ENCODE data around the gene CASR.

CASR gene

GRCh38 chr3:122233101-122233952, 49.9 kb downstream of the CASR start:
- no peaks in the 10 kb centered on the region for H3K9me3 Mint-ChIP-seq
- peaks cover 8% of the 10 kb centered on the region for H3K27me3 Mint-ChIP-seq
- H3K4me3 Mint-ChIP-seq: no peak overlapping the region
- peaks cover 9% of the 10 kb centered on the region for H3K4me1 Mint-ChIP-seq
- H3K36me3 Mint-ChIP-seq: no peaks in the 10 kb centered on the region
- H3K27ac Mint-ChIP-seq: no peak overlapping the region

GRCh38 chr3:122234117-122234516, 50.6 kb downstream of the CASR start:
- H3K36me3 Mint-ChIP-seq: no peaks in the 10 kb centered on the region
- no peak overlapping the region for H3K27ac Mint-ChIP-seq
- H3K4me3 Mint-ChIP-seq: no peak overlapping the region
- H3K27me3 Mint-ChIP-seq: peaks cover 8% of the 10 kb centered on the region
- peaks cover 9% of the 10 kb centered on the region for H3K4me1 Mint-ChIP-seq
- H3K9me3 Mint-ChIP-seq: no peaks in the 10 kb centered on the region

- no peaks in the 10 kb centered on the region for H3K9me3 Mint-ChIP-seq
- peaks cover 9% of the 10 kb centered on the region for H3K4me1 Mint-ChIP-seq
- no peaks in the 10 kb centered on the region for H3K36me3 Mint-ChIP-seq
- H3K27me3 Mint-ChIP-seq: peaks cover 8% of the 10 kb centered on the region
- H3K4me3 Mint-ChIP-seq: no peak overlapping the region
- no peak overlapping the region for H3K27ac Mint-ChIP-seq
These were observed 51.7 kb downstream of the CASR start for GRCh38 chr3:122235147-122235546.

GRCh38 chr3:122239112-122239511, 55.6 kb downstream of the CASR start:
- H3K27ac Mint-ChIP-seq: no peak overlapping the region
- H3K9me3 Mint-ChIP-seq: no peaks in the 10 kb centered on the region
- H3K27me3 Mint-ChIP-seq: peaks cover 9% of the 10 kb centered on the region
- no peaks in the 10 kb centered on the region for H3K4me1 Mint-ChIP-seq
- H3K4me3 Mint-ChIP-seq: no peak overlapping the region
- H3K36me3 Mint-ChIP-seq: no peaks in the 10 kb centered on the region

GRCh38 chr3:122245513-122246174, 62.2 kb downstream of the CASR start:
- H3K27me3 Mint-ChIP-seq: peaks cover 9% of the 10 kb centered on the region
- H3K9me3 Mint-ChIP-seq: no peaks in the 10 kb centered on the region
- H3K36me3 Mint-ChIP-seq: no peaks in the 10 kb centered on the region
- H3K27ac Mint-ChIP-seq: no peak overlapping the region
- H3K4me3 Mint-ChIP-seq: peak overlapping the region; percentile 66
- H3K4me1 Mint-ChIP-seq: peaks cover 6% of the 10 kb centered on the region

GRCh38 chr3:122246199-122246598, 62.7 kb downstream of the CASR start:
- Mint-ChIP-seq H3K9me3 (no peaks in the 10 kb centered on the region), H3K36me3 (no peaks in the 10 kb centered on the region), H3K4me1 (peaks cover 6% of the 10 kb centered on the region), H3K27me3 (peaks cover 8% of the 10 kb centered on the region), H3K4me3 (peak overlapping the region; percentile 66), H3K27ac (no peak overlapping the region)

- H3K27ac Mint-ChIP-seq: no peak overlapping the region
- peaks cover 6% of the 10 kb centered on the region for H3K4me1 Mint-ChIP-seq
- H3K9me3 Mint-ChIP-seq: no peaks in the 10 kb centered on the region
- no peak overlapping the region for H3K4me3 Mint-ChIP-seq
- peaks cover 8% of the 10 kb centered on the region for H3K27me3 Mint-ChIP-seq
- H3K36me3 Mint-ChIP-seq: no peaks in the 10 kb centered on the region
These were observed 63.8 kb downstream of the CASR start for GRCh38 chr3:122247087-122247824.

- Mint-ChIP-seq H3K4me1 (peaks cover 6% of the 10 kb centered on the region), H3K4me3 (no peak overlapping the region), H3K9me3 (no peaks in the 10 kb centered on the region), H3K36me3 (no peaks in the 10 kb centered on the region), H3K27me3 (peaks cover 4% of the 10 kb centered on the region), H3K27ac (no peak overlapping the region)
These were observed 64.3 kb downstream of the CASR start for GRCh38 chr3:122247825-122248185.

- H3K36me3 Mint-ChIP-seq: no peaks in the 10 kb centered on the region
- peaks cover 5% of the 10 kb centered on the region for H3K4me1 Mint-ChIP-seq
- no peaks in the 10 kb centered on the region for H3K9me3 Mint-ChIP-seq
- no peaks in the 10 kb centered on the region for H3K27me3 Mint-ChIP-seq
- no peak overlapping the region for H3K27ac Mint-ChIP-seq
- H3K4me3 Mint-ChIP-seq: no peak overlapping the region
These were observed 68.0 kb downstream of the CASR start for GRCh38 chr3:122251428-122251827.

- Mint-ChIP-seq H3K36me3 (no peaks in the 10 kb centered on the region), H3K4me3 (no peak overlapping the region), H3K27ac (no peak overlapping the region), H3K9me3 (no peaks in the 10 kb centered on the region), H3K27me3 (no peaks in the 10 kb centered on the region), H3K4me1 (peaks cover 5% of the 10 kb centered on the region)
These were observed 70.1 kb downstream of the CASR start for GRCh38 chr3:122253581-122253980.

- Mint-ChIP-seq H3K36me3 (no peaks in the 10 kb centered on the region), H3K27ac (no peak overlapping the region), H3K9me3 (no peaks in the 10 kb centered on the region), H3K4me3 (no peak overlapping the region), H3K4me1 (peaks cover 5% of the 10 kb centered on the region), H3K27me3 (peaks cover 4% of the 10 kb centered on the region)
These were observed 72.4 kb downstream of the CASR start for GRCh38 chr3:122255757-122256439.

- H3K4me1 Mint-ChIP-seq: peaks cover 5% of the 10 kb centered on the region
- H3K36me3 Mint-ChIP-seq: no peaks in the 10 kb centered on the region
- no peaks in the 10 kb centered on the region for H3K9me3 Mint-ChIP-seq
- no peak overlapping the region for H3K4me3 Mint-ChIP-seq
- peaks cover 15% of the 10 kb centered on the region for H3K27me3 Mint-ChIP-seq
- H3K27ac Mint-ChIP-seq: no peak overlapping the region
These were observed 74.3 kb downstream of the CASR start for GRCh38 chr3:122257644-122258364.

GRCh38 chr3:122258757-122259371, 75.4 kb downstream of the CASR start:
- Mint-ChIP-seq H3K27me3 (peaks cover 18% of the 10 kb centered on the region), H3K36me3 (no peaks in the 10 kb centered on the region), H3K27ac (no peak overlapping the region), H3K9me3 (no peaks in the 10 kb centered on the region), H3K4me1 (peaks cover 5% of the 10 kb centered on the region), H3K4me3 (no peak overlapping the region)

- Mint-ChIP-seq H3K27me3 (peaks cover 18% of the 10 kb centered on the region), H3K27ac (no peak overlapping the region), H3K4me3 (no peak overlapping the region), H3K36me3 (no peaks in the 10 kb centered on the region), H3K9me3 (no peaks in the 10 kb centered on the region), H3K4me1 (peaks cover 5% of the 10 kb centered on the region)
These were observed 76.7 kb downstream of the CASR start for GRCh38 chr3:122260206-122260605.
